Measurements from ENCODE around the gene CTAGE9. TPM values are rescaled to one million over a fixed set of nuclear protein-coding genes. Genes with fewer than 3 reads are reported as not detected.

The CTAGE9 gene
- total RNA-seq, 1 experiment from 2014 or later, result 0.15 TPM

- ATAC-seq, result no peak; the same call in 1 of the 2 replicates
- CTCF ChIA-PET, result interaction anchor here (0.7 kb wide), 1 partner anchor 388 kb away, joined by 3 read pairs; no protein-coding TSS in a partner anchor
- POLR2A ChIA-PET, result no interaction called here
These were observed 50.6 kb downstream of the CTAGE9 start for GRCh38 chr6:131660195-131660594.

More at GRCh38 chr6:131660195-131660594, 50.6 kb downstream of the CTAGE9 start:
- BruUV-seq (replicated peaks), result no TSS peak
- Histone ChIP-seq H3K27ac (ENCODE audit: low read length) (no peak overlapping the region), H3K4me1 (ENCODE audit: control insufficient read depth, insufficient read depth, low read length) (no peaks in the 10 kb centered on the region), H3K27me3 (ENCODE audit: control insufficient read depth, insufficient read depth, low read length) (no peaks in the 10 kb centered on the region), H3K4me3 (ENCODE audit: low read depth in 2 of 2, low read length in 2 of 2) (no peak overlapping the region), H3K9me3 (ENCODE audit: control insufficient read depth, insufficient read depth, low read depth, low read length) (no peaks in the 10 kb centered on the region), H3K36me3 (ENCODE audit: control insufficient read depth, insufficient read depth, low read length) (no peaks in the 10 kb centered on the region)
- in situ Hi-C loops (cut with HindIII; ENCODE audit: low pct_unique_long_range_greater_than_20kb, low sequenced_read_pairs) (no loop called here), intact Hi-C loops (cut with micrococcal nuclease; ENCODE audit: unreplicated experiment) (no loop called here)
- DNase-seq (ENCODE audit: low read depth, low spot score), result no peak
- TF ChIP-seq TCF7L2 (IDR thresholded peaks at IDR 0.05; ENCODE audit: low read depth, low read length), result no peak
- no peak for TF ChIP-seq SIN3A (IDR thresholded peaks at IDR 0.05; ENCODE audit: borderline replicate concordance, insufficient read depth, low read depth, low read length)
- TF ChIP-seq REST (IDR thresholded peaks at IDR 0.05; ENCODE audit: insufficient read depth in 1 of 2, low read depth in 2 of 2, low read length in 1 of 2), result no peak
- no peak for TF ChIP-seq CTCF (IDR thresholded peaks at IDR 0.05)
- TF ChIP-seq POLR2AphosphoS5 (IDR thresholded peaks at IDR 0.05; ENCODE audit: low read depth, low read length), result no peak

Other genes starting within 250 kb of the CTAGE9 start
- not detected for gene ARG1, start 137.8 kb downstream of the CTAGE9 start, total RNA-seq (2021; ENCODE audit: unreplicated experiment)
- 18.3 TPM for gene MED23, start 82.8 kb downstream of the CTAGE9 start, total RNA-seq (2021; ENCODE audit: unreplicated experiment)
- gene ENPP3, start 73.7 kb downstream of the CTAGE9 start, total RNA-seq (2021; ENCODE audit: unreplicated experiment), result not detected
- not detected for gene OR2A4, start 9.6 kb downstream of the CTAGE9 start, total RNA-seq (2021; ENCODE audit: unreplicated experiment)
- 6.8 TPM for gene ENPP1, start 97.0 kb upstream of the CTAGE9 start, total RNA-seq (2021; ENCODE audit: unreplicated experiment)
- 155 TPM for gene CCN2, start 240.4 kb upstream of the CTAGE9 start, total RNA-seq (2021; ENCODE audit: unreplicated experiment)